T-helper 1 cell treated with Interleukin-12 subunit alpha and Interleukin-12 subunit beta and Interleukin-4 antibody, amounts not matched to agents 30 μg/mL and 1 μg/mL, for 36 hours (primary cell): ENCODE measurements around the gene FBLIM1.

Experiments
- H3K27ac Mint-ChIP-seq: one replicate; pipeline ENCODE4 v1.8.0; 2021; ENCODE audit warnings: mild to moderate bottlenecking, mixed read lengths
- H3K27me3 Mint-ChIP-seq: one replicate; pipeline ENCODE4 v1.8.0; 2021; ENCODE audit warnings: low read depth, mixed read lengths
- H3K36me3 Mint-ChIP-seq: one replicate; pipeline ENCODE4 v1.8.0; 2021; ENCODE audit warnings: low read depth, mixed read lengths
- H3K4me1 Mint-ChIP-seq: one replicate; pipeline ENCODE4 v1.8.0; 2021; ENCODE audit warnings: low read depth, mixed read lengths
- H3K4me3 Mint-ChIP-seq: one replicate; pipeline ENCODE4 v1.8.0; 2021; ENCODE audit warnings: mild to moderate bottlenecking, moderate library complexity, mixed read lengths
- H3K9me3 Mint-ChIP-seq: one replicate; pipeline ENCODE4 v1.8.0; 2021; ENCODE audit warnings: mixed read lengths

The FBLIM1 gene, protein sequence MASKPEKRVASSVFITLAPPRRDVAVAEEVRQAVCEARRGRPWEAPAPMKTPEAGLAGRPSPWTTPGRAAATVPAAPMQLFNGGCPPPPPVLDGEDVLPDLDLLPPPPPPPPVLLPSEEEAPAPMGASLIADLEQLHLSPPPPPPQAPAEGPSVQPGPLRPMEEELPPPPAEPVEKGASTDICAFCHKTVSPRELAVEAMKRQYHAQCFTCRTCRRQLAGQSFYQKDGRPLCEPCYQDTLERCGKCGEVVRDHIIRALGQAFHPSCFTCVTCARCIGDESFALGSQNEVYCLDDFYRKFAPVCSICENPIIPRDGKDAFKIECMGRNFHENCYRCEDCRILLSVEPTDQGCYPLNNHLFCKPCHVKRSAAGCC

DNA sequence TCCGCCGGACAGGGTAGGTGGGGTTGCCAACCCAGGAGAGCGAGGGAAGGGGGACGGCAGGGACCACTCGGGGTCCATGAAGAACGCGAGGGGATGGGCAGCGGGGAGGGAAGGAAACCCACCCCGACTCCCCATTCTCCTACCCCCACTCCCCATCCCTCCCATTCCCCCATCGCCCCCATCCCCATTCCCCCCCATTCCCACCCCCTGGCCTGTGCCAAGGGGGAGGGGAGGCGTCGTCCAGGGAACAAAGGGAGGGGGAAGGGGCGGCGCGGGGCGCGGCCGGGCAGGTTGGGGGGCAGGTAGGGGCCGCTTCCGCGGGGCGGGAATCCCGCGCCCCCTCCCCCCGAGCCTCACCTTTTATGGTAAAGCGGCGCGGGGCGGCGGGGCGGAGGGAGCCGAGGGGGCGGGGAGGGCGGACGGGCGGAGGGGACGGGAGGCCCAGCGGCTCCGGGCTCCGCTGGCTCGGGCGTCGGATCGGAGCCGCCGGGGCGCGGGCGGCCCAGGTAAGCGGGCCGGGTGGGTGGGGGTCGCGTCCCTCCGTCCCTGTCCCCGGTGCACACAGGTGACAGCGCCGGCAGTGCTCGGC lies at the start of gene FBLIM1:
Gene FBLIM1 (plus strand): TSS at position 453 of the 589 bp plus-strand sequence. CDS start 6,189 bp downstream, outside the sequence.
- no peak within 1 kb of the TSS for H3K27ac Mint-ChIP-seq
- no peaks in the 10 kb centered on the region for H3K36me3 Mint-ChIP-seq
- no peaks in the 10 kb centered on the region for H3K9me3 Mint-ChIP-seq
- H3K27me3 Mint-ChIP-seq, result peaks cover 66% of the 10 kb centered on the region
- H3K4me1 Mint-ChIP-seq, result peaks cover 8% of the 10 kb centered on the region
- peak within 1 kb of the TSS; percentile 21 for H3K4me3 Mint-ChIP-seq

DNA sequence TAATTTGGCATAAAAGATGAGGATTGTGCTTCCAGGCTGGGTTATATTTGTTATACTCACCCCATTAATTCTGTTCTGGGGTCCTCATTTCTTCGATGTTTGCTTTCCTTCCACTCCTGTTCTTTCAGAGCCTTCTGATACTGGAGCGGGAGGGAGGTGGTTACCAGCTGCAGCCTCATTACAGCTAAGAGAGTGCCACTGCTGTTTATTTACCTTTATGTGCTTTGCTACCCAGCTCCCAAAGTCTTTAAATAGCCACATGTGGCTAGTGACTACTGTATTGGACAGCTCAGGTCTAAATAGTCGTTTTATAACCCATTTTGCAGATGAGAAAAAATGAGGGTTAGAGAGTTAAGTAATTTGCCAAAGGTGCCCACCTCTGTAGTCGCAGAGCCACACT lies 49.4 kb upstream of the FBLIM1 start:
- H3K4me1 Mint-ChIP-seq, result peaks cover 5% of the 10 kb centered on the region
- H3K4me3 Mint-ChIP-seq, result no peak overlapping the region
- H3K9me3 Mint-ChIP-seq, result no peaks in the 10 kb centered on the region
- no peak overlapping the region for H3K27ac Mint-ChIP-seq
- peaks cover 9% of the 10 kb centered on the region for H3K36me3 Mint-ChIP-seq
- H3K27me3 Mint-ChIP-seq, result no peaks in the 10 kb centered on the region

DNA sequence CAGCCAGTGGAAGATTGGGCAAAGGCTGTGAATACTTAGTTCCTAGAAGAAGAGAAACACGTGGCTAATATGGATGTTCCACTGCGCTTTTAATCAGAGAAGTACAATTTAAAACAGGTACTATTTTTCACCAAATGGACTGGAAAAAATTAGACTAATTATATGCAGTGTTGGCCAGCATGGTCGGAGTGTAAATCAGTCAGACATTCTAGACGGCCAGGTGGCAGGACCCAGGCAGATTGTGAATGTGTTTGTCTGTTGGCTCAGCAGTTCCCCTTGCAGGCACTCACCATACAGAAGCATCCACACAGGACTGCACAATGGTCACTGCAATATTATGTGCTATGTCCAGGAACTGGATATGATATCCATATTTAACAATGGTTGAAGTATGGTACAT lies 46.4 kb upstream of the FBLIM1 start:
- no peaks in the 10 kb centered on the region for H3K27me3 Mint-ChIP-seq
- H3K4me3 Mint-ChIP-seq, result no peak overlapping the region
- no peaks in the 10 kb centered on the region for H3K4me1 Mint-ChIP-seq
- no peak overlapping the region for H3K27ac Mint-ChIP-seq
- no peaks in the 10 kb centered on the region for H3K9me3 Mint-ChIP-seq
- H3K36me3 Mint-ChIP-seq, result no peaks in the 10 kb centered on the region

DNA sequence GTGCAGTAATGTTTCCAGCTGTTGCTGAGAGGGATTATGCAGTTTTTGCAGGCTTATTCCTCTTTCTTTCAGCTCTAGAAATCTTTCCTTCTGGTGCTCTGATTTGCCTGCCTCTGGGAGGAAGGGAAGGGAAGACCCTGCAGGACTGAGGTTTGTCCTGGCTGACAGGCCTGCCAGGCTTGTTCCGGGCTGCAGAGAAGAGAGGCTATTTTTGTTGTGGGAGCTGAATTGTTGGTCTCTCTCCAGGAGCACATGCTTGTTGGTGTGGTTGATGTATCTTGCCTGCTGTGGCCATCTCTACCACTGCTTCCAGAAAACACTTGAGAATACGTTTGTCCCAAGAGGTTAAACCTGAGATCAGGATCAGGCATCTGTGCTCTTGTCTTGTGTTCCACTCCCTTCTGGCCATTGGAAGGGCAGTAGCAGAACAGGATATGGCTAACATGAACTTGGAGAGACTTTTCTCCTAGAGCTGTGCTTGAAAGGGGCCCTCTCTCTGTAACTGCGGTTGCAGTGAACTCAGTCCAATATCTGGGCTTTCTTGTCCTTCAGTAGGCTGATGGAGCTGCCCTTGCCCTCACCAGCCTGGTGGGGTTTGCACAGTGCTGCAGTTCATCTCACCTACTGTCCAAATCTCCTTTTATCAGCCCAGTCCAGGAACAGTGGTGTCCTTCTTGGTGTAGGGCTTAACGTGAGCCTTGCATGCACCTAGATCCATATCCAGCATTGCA lies 44.0 kb upstream of the FBLIM1 start:
- Mint-ChIP-seq H3K36me3 (peaks cover 3% of the 10 kb centered on the region), H3K9me3 (no peaks in the 10 kb centered on the region), H3K27me3 (no peaks in the 10 kb centered on the region), H3K4me1 (no peaks in the 10 kb centered on the region), H3K27ac (no peak overlapping the region), H3K4me3 (no peak overlapping the region)

DNA sequence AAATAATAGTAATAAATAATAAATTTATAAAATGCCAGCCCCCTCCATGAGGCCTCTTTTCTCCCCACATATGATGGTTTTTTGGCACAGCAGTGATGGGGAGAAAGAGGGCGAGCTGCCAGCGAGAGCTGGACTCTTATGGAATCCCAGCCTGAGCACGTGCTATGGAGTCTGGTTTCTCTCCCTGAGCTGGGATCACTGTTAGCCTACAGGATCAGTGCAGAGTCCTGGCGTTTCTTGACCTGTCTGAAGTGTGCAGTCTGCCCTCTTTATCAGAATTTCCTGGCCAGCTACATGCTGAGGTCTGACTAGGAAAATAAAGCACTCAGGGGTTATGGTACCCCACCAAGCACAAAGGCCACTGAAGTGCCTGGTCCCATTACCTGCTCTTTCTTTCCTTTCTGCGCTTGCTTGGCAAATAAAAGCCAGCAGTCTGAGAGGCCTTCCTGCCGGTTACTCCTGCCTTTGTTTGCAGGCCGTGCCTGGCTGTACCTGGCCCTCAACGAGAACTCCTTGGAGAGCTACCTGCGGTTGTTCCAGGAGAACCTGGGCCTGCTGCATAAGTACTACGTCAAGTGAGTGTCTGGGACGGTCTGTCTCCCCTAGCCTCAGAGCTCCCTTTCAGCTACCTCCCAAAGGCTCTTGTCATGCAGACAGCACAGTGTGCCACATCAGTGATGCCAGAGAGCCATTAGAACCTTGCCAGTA lies 41.0 kb upstream of the FBLIM1 start:
- no peaks in the 10 kb centered on the region for H3K9me3 Mint-ChIP-seq
- H3K27me3 Mint-ChIP-seq, result no peaks in the 10 kb centered on the region
- H3K36me3 Mint-ChIP-seq, result peaks cover 5% of the 10 kb centered on the region
- H3K4me1 Mint-ChIP-seq, result no peaks in the 10 kb centered on the region
- H3K4me3 Mint-ChIP-seq, result no peak overlapping the region
- no peak overlapping the region for H3K27ac Mint-ChIP-seq

DNA sequence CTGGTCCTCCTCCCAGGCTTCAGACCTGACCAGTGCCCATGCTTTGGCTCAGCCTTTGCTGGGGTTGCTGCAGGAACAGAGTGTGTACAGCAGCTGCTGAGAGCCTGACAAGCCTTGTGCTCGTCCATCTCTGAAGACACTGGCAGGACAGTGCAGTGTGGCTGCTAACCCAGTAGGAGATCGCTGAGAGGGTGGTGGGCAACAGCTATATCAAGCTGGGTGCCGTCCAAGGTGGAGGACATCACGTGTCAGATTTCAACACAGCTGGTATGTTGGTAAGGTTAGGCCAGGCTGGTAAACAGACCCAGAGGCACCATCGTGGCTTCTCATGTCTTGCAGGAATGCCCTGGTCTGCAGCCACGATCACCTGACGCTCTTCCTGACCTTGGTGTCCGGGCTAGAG lies 40.4 kb upstream of the FBLIM1 start:
- H3K27me3 Mint-ChIP-seq, result no peaks in the 10 kb centered on the region
- no peak overlapping the region for H3K27ac Mint-ChIP-seq
- no peak overlapping the region for H3K4me3 Mint-ChIP-seq
- peaks cover 5% of the 10 kb centered on the region for H3K36me3 Mint-ChIP-seq
- no peaks in the 10 kb centered on the region for H3K4me1 Mint-ChIP-seq
- no peaks in the 10 kb centered on the region for H3K9me3 Mint-ChIP-seq

DNA sequence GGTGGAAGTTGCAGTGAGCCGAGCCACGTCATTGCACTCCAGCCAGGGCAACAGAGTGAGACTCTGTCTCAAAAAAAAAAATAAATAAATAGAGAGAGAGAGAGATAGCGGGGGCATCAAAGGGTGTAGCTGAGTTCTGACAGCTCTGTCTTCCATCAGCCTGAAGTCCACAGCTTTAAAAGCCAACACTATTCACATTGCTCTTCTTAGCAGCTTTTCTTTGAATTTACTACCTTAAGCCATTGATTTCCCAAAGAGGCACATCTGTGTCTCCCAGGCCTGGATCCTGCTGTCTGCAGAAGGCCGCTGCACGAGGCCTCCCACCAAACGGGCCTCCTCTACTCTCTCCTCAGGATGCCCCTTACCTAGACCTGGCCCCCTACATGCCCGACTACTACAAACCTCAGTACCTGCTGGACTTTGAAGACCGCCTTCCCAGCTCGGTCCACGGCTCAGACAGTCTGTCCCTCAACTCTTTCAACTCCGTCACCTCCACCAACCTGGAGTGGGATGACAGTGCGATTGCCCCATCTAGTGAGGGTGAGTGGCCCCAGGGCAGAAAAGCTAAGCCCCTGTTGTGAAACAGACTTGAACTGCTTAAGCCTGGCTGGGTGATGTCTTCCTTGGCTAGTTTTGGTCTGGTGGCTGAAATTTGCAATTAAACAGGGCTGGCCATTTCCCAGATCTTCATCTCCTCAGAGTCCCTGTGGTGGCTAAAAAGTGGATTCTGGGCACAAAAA lies 39.0 kb upstream of the FBLIM1 start:
- no peaks in the 10 kb centered on the region for H3K9me3 Mint-ChIP-seq
- H3K36me3 Mint-ChIP-seq, result peaks cover 6% of the 10 kb centered on the region
- H3K27ac Mint-ChIP-seq, result no peak overlapping the region
- no peaks in the 10 kb centered on the region for H3K4me1 Mint-ChIP-seq
- H3K27me3 Mint-ChIP-seq, result no peaks in the 10 kb centered on the region
- H3K4me3 Mint-ChIP-seq, result no peak overlapping the region

DNA sequence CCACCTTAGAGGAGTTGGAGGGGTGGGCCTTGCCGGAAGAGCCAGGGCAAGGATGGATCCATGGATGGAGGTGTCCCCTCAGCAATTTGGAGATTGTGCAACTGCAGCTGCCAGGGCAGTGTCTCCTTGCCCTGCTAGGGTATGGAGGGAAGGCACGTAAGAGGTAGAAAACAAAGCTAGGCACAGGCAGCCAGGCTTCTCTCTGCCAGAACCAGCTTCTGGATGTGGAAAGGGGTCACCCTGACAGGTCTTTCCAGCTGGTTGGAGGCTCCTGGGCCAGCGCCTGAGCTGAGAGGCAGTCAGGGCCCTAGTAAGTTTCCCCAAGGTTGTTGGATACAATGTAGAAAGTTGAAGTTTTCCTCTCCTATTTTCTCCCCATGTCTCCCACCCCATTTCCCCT lies 37.7 kb upstream of the FBLIM1 start:
- Mint-ChIP-seq H3K9me3 (no peaks in the 10 kb centered on the region), H3K4me3 (no peak overlapping the region), H3K27ac (no peak overlapping the region), H3K36me3 (peaks cover 9% of the 10 kb centered on the region), H3K4me1 (no peaks in the 10 kb centered on the region), H3K27me3 (no peaks in the 10 kb centered on the region)

DNA sequence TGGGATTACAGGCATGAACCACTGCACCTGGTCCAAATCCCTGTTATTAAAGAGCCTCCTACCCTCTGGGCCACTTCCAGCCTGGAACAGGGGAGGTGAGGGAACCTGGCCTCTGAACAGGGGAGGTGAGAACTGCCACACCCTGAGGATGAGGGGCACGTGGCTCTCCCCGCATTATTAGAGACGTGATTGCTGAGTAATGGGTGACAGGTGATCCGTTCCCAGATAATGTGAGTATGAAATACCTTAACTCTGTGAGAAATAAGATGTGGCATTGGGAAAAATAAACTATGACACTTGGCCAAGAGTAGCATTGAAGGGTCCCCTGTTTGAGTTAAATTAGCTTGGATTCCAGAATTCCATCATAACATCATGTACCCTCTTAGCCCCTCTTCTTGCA lies 36.2 kb upstream of the FBLIM1 start:
- Mint-ChIP-seq H3K27ac (peak overlapping the region; percentile 16), H3K27me3 (no peaks in the 10 kb centered on the region), H3K36me3 (peaks cover 13% of the 10 kb centered on the region), H3K4me3 (no peak overlapping the region), H3K9me3 (no peaks in the 10 kb centered on the region), H3K4me1 (no peaks in the 10 kb centered on the region)

DNA sequence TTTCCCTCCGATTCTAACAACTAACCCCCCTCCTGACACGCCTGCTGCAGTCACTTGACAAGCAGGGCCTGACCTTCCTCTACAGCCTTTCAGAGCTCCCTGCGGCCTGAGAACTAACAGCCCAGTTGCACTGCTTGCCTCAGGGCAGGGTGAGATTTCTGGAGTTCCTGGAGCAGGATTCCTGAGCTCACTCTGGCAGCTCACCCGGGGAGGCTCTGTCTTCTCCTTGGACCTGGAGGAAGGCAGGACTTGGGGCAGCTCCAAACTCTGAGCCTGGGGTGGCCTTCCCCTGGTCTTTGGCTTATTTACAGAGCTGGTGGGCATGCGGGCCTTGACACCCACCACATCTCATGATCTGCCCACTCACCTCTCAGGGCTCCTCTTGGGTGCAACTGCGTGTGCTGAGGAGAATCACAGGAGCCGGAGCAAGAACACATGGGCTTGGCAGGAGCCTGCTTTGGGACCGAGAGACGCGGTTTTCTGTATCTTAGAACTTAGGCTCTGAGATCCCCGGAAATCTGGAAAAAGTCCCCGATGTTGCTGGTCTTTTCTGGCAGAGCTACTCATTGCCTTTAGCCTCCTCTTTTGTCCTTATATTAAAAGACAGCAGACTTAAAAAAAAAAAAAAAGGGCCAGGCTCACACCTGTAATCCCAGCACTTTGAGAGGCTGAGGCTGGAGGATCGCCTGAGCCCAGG lies 35.6 kb upstream of the FBLIM1 start:
- Mint-ChIP-seq H3K4me1 (no peaks in the 10 kb centered on the region), H3K27ac (peak overlapping the region; percentile 16), H3K27me3 (no peaks in the 10 kb centered on the region), H3K9me3 (no peaks in the 10 kb centered on the region), H3K4me3 (no peak overlapping the region), H3K36me3 (peaks cover 13% of the 10 kb centered on the region)

DNA sequence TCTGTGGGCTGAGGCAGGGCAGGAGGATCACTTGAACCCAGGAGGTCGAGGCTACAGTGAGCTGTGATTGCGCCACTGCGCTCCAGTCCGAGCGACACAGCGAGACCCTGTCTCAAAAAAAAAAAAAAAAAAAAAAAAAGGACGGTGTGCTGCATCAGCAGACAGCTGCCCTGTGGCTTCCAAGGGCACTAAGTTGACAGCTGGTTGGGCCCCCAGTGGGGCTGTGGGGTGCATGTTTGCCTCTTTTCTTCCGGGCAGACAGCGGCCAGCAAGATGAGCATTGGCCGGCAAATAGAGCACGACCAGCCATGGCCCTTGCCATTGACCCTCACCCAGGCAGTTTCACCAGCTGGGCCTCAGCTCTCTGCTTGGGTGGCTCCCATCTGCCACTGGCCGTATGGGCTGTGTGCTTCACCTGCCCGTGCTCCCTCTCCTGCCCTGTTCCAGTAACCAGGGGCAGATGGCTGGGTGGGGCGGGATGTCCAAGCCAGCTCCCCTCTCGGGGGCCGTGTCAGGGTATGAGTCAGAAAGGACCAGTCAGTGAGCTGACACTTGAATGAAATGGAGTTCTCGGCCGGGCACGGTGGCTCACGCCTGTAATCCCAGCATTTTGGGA lies 34.9 kb upstream of the FBLIM1 start:
- H3K4me1 Mint-ChIP-seq, result no peaks in the 10 kb centered on the region
- H3K9me3 Mint-ChIP-seq, result no peaks in the 10 kb centered on the region
- H3K27me3 Mint-ChIP-seq, result no peaks in the 10 kb centered on the region
- no peak overlapping the region for H3K27ac Mint-ChIP-seq
- H3K36me3 Mint-ChIP-seq, result peaks cover 10% of the 10 kb centered on the region
- no peak overlapping the region for H3K4me3 Mint-ChIP-seq

DNA sequence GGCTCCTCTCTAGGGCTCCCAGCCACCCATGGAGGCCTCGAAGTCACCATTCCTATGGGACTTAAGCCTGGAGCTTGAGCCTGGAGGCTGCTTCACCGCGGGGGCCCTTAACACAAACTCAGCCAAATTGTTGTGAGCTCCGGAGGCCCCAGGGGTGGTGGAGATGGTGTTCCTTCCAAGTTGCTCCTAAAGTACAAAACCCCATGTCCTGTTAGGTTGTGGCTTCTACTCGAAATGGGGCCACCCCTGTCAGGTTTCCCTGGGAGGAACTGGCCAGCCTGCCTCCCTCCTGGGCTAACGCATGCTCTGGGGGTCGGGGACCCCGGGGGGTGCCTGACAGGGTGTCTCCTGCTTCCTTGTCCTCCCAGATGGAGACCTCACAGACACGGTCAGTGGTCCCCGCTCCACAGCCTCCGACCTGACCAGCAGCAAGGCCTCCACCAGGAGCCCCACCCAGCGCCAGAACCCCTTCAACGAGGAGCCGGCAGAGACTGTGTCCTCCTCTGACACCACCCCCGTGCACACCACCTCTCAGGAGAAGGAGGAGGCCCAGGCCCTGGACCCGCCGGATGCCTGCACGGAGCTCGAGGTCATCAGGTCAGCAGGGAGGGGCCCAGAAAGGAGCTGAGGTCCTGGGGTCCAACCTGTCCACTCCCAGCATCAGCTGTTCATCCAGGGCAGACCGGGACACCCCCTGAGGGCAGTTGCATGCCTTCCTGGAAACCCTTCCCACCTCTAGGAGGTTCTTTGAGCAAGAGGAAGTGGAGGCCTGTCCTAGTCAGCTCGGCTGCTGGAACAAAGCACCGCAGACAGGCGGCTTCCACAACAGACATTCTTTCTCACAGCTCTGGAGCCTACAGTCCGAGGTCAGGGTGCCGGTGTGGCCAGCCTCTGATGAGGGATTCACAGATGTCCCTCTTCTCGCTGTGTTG lies 33.4 kb upstream of the FBLIM1 start:
- no peak overlapping the region for H3K27ac Mint-ChIP-seq
- no peak overlapping the region for H3K4me3 Mint-ChIP-seq
- no peaks in the 10 kb centered on the region for H3K27me3 Mint-ChIP-seq
- no peaks in the 10 kb centered on the region for H3K9me3 Mint-ChIP-seq
- peaks cover 10% of the 10 kb centered on the region for H3K36me3 Mint-ChIP-seq
- H3K4me1 Mint-ChIP-seq, result no peaks in the 10 kb centered on the region
